ENCODE data around the gene AFAP1L2. TPM values are rescaled to one million over a fixed set of nuclear protein-coding genes. Genes with fewer than 3 reads are reported as not detected.

AFAP1L2 gene
- total and polyA plus RNA-seq, 8 donors = 2.6 to 25.0 (median 10.0) TPM

DNA sequence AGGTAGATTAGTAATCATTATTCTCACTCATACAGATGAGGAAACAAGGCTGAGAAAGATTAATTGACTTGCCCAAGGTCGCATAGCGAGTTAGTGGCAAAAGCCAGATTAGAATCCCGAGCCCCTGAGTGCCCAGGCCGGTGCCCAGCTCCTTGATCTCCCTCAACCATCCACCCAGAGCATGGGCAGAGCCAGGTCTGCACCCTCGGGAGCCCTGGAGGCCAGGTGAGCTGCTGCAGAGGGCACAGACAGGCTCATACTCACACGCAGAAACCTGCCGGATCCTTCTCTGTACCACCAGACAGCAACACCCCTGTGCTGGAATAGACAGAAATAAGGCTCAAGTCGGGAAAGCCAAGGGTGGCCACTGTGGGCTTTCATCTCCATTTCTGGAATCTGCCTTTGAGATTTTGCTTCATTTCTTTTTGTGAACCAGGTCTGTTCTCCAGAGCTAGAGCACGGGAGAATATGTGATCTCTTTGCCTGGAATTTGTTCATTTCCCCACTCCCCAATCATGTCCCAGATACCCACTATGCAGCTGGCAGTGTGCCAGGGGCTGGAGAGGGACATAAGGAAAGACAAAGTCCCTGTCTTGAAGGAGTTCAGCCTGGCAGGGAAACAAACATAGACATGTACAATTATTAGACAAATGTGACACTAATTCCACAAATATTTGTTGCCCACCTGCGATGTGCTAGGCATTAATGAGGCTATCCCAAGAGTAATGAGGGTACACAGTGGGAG, 5.5 kb downstream of the AFAP1L2 start:
- no peak for DNase-seq

GRCh38 chr10:114397651-114398145, 6.6 kb downstream of the AFAP1L2 start:
- Histone ChIP-seq H3K9me3 (no peaks in the 10 kb centered on the region), H3K27ac (peak overlapping the region in 4 of 5 donors; percentile 27 to 75 (median 57)), H3K36me3 (no peaks in the 10 kb centered on the region), H3K27me3 (peaks cover 0 to 14% (median 0%) of the 10 kb centered on the region in 3 donors), H3K4me3 (peak overlapping the region in 2 of 4 donors; percentile 0 to 24), H3K4me1 (peaks cover 0 to 66% (median 34%) of the 10 kb centered on the region in 4 donors)
- WGBS, 5 donors = 33 to 59% (median 53%) methylated on average over 5 to 6 of the region's 6 CpGs
- intact Hi-C loops (cut with DNase I; ENCODE audit: low total_unique reads) = no loop called here
- DNase-seq = peak in 1 of 2 donors; percentile 59
- TF ChIP-seq POLR2AphosphoS5 (IDR thresholded peaks at IDR 0.05) (no peak), CTCF (IDR thresholded peaks at IDR 0.05) (no peak), POLR2A (IDR thresholded peaks at IDR 0.05) (no peak)

More for the DNA sequence above, 5.5 kb downstream of the AFAP1L2 start:
- no peak for TF ChIP-seq POLR2A (IDR thresholded peaks at IDR 0.05)
- TF ChIP-seq POLR2AphosphoS5 (IDR thresholded peaks at IDR 0.05) = no peak
- TF ChIP-seq CTCF (IDR thresholded peaks at IDR 0.05) = no peak
- no peak for TF ChIP-seq EP300 (IDR thresholded peaks at IDR 0.05)
- Histone ChIP-seq H3K4me1 (peaks cover 4 to 68% (median 30%) of the 10 kb centered on the region in 4 donors), H3K27me3 (peaks cover 0 to 20% (median 6%) of the 10 kb centered on the region in 3 donors), H3K4me3 (no peak overlapping the region), H3K27ac (peak overlapping the region in 4 of 5 donors; percentile 27 to 75 (median 48)), H3K36me3 (no peaks in the 10 kb centered on the region), H3K9me3 (no peaks in the 10 kb centered on the region)
- intact Hi-C loops (cut with DNase I; ENCODE audit: low total_unique reads) = no loop called here
- WGBS, 5 donors = 79 to 90% (median 84%) methylated on average over 10 of the region's 10 CpGs

DNA sequence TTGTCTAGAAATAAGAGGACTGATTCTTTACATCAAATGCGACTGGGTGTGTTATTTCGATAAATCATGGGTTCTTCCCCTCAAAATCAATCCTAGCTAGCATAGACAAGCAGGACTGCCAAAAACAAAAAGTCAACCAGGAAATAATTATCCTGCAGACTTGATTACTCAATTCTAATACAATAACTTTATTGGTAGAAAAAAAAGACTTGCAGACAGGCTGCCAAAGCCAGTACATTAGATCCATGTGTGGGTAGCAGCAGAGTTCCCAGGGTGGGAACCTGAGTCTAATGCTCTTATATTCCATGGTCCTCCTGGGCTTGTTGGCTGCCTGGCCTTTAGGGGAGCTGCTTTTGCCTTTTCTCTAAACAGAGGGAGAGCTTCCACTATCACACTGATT, 7.8 kb downstream of the AFAP1L2 start:
- no peaks in the 10 kb centered on the region for H3K9me3 ChIP-seq
- no peak overlapping the region for H3K4me3 ChIP-seq
- 86 to 92% (median 88%) methylated on average over 2 of the region's 2 CpGs for WGBS, 5 donors
- H3K27me3 ChIP-seq = peaks cover 0 to 8% (median 0%) of the 10 kb centered on the region in 3 donors
- no peak for TF ChIP-seq POLR2A (IDR thresholded peaks at IDR 0.05)
- TF ChIP-seq EP300 (IDR thresholded peaks at IDR 0.05) = no peak
- no peak for TF ChIP-seq POLR2AphosphoS5 (IDR thresholded peaks at IDR 0.05)
- TF ChIP-seq CTCF (IDR thresholded peaks at IDR 0.05) = no peak
- intact Hi-C loops (cut with DNase I; ENCODE audit: low total_unique reads) = no loop called here
- peak overlapping the region in 2 of 5 donors; percentile 6 to 50 for H3K27ac ChIP-seq
- peaks cover 0 to 67% (median 37%) of the 10 kb centered on the region in 4 donors for H3K4me1 ChIP-seq
- H3K36me3 ChIP-seq = no peaks in the 10 kb centered on the region
- no peak for DNase-seq

- Histone ChIP-seq H3K27me3 (peaks cover 0 to 8% (median 0%) of the 10 kb centered on the region in 3 donors), H3K36me3 (no peaks in the 10 kb centered on the region), H3K4me1 (peaks cover 0 to 57% (median 36%) of the 10 kb centered on the region in 4 donors), H3K4me3 (no peak overlapping the region), H3K9me3 (no peaks in the 10 kb centered on the region), H3K27ac (no peak overlapping the region)
- intact Hi-C loops (cut with DNase I; ENCODE audit: low total_unique reads) = no loop called here
- 82 to 86% (median 86%) methylated on average over 6 of the region's 6 CpGs for WGBS, 5 donors
- TF ChIP-seq POLR2AphosphoS5 (IDR thresholded peaks at IDR 0.05) (no peak), POLR2A (IDR thresholded peaks at IDR 0.05) (no peak), CTCF (IDR thresholded peaks at IDR 0.05) (no peak), EP300 (IDR thresholded peaks at IDR 0.05) (no peak)
- peak in 1 of 2 donors; percentile 35 for DNase-seq
Observed at GRCh38 chr10:114395366-114396022, 8.8 kb downstream of the AFAP1L2 start.

Measured in stomach (tissue), 9 donors.